Transverse colon (tissue), 4 donors: Measurements from ENCODE around the gene BMPR1B.

Experiments used
- POLR2A ChIP-seq: fragments of 450-650 bp; IDR thresholded peaks from one replicate; pipeline ENCODE4 v1.6.1; 2016; ENCODE audit warnings: antibody characterized with exemption, mild to moderate bottlenecking, moderate library complexity
- POLR2AphosphoS5 ChIP-seq, 3 donors: sonication (generic); formaldehyde crosslinking; IDR thresholded peaks; one replicate each; pipeline ENCODE4 v1.6.1; 2016; ENCODE audit warnings: antibody characterized with exemption in 3 of 3
- TF ChIP-seq, protein P1 (sequence below), 5 experiments: fragments of 200-600 bp in 3 of 5; fragments of 450-650 bp in 2 of 5; sonication (generic) in 3 of 5; IDR thresholded peaks; 1 replicate in 2 of 5; 2 replicates in 3 of 5; pipeline ENCODE4 v1.5.1; 2016 to 2017; ENCODE audit warnings: antibody characterized with exemption in 5 of 5, inconsistent platforms in 3 of 5, mild to moderate bottlenecking in 2 of 5, moderate library complexity in 1 of 5

DNA sequence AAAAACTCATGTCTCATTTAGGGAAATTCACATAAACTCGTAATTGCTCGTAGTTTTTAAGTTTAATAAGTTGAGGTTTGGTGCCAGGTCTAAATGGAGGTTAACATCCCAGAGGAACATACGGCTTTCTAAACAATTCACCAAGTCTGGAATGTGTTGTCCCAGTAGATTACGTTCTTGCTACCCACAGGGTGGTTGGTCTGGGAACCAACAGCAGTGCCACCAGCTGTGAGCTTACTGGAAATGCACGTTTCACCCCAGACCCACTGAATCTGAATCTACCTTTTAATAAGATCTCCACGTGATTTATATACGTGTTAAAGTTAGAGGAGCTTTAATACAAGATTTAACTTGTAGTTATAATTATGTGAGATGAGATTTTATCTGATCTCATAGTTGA, 134.3 kb downstream of the BMPR1B start:
- TF ChIP-seq, protein P1, sequence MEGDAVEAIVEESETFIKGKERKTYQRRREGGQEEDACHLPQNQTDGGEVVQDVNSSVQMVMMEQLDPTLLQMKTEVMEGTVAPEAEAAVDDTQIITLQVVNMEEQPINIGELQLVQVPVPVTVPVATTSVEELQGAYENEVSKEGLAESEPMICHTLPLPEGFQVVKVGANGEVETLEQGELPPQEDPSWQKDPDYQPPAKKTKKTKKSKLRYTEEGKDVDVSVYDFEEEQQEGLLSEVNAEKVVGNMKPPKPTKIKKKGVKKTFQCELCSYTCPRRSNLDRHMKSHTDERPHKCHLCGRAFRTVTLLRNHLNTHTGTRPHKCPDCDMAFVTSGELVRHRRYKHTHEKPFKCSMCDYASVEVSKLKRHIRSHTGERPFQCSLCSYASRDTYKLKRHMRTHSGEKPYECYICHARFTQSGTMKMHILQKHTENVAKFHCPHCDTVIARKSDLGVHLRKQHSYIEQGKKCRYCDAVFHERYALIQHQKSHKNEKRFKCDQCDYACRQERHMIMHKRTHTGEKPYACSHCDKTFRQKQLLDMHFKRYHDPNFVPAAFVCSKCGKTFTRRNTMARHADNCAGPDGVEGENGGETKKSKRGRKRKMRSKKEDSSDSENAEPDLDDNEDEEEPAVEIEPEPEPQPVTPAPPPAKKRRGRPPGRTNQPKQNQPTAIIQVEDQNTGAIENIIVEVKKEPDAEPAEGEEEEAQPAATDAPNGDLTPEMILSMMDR (IDR thresholded peaks at IDR 0.05) = no peak
- TF ChIP-seq POLR2A (no peak), POLR2AphosphoS5 (IDR thresholded peaks at IDR 0.05) (no peak)
